Activated naive CD8-positive, alpha-beta T cell treated with anti-CD3 and anti-CD28 coated beads, Interleukin-2, amount 10 ng/mL, durations not matched to agents 7 days and 5 days (primary cell): ENCODE results near the gene MAP3K3. TPM values are rescaled to one million over a fixed set of nuclear protein-coding genes. Genes with fewer than 3 reads are reported as not detected.

Source experiments
- ATAC-seq: fragments of 150-1000 bp; cut with Tn5 transposase; one replicate; pipeline ENCODE4 v1.10.0; 2021; ENCODE audit warnings: low read depth, moderate library complexity
- POLR2A ChIA-PET: fragments of 350-600 bp; sonication (Branson Sonifier 250); formaldehyde crosslinking; loops from one replicate; lab custom pipeline; 2021; ENCODE audit warnings: antibody characterized with exemption; lab: Charles Lee
- DNase-seq: peaks from one replicate; pipeline ENCODE4 v3.0.0; 2021
- H3K27ac Mint-ChIP-seq: one replicate; pipeline ENCODE4 v1.8.0; 2022; ENCODE audit warnings: mild to moderate bottlenecking, mixed read lengths
- H3K27me3 Mint-ChIP-seq: one replicate; pipeline ENCODE4 v1.8.0; 2022; ENCODE audit warnings: mild to moderate bottlenecking, moderate library complexity, mixed read lengths
- H3K36me3 Mint-ChIP-seq: one replicate; pipeline ENCODE4 v1.8.0; 2021; ENCODE audit warnings: mild to moderate bottlenecking, mixed read lengths
- H3K4me1 Mint-ChIP-seq: one replicate; pipeline ENCODE4 v1.8.0; 2021; ENCODE audit warnings: mixed read lengths
- H3K4me3 Mint-ChIP-seq: one replicate; pipeline ENCODE4 v1.8.0; 2022; ENCODE audit warnings: mild to moderate bottlenecking, moderate library complexity, mixed read lengths
- H3K9me3 Mint-ChIP-seq: one replicate; pipeline ENCODE4 v1.8.0; 2021; ENCODE audit warnings: mixed read lengths
- total RNA-seq, 2 experiments: library from RNA; stranded (reverse); gene quantifications; one replicate each; pipeline ENCODE4 v1.2.3, GENCODE V29; 2021

The MAP3K3 gene
- total RNA-seq, 2 experiments from 2014 or later: 49.0 to 51.2 TPM

DNA sequence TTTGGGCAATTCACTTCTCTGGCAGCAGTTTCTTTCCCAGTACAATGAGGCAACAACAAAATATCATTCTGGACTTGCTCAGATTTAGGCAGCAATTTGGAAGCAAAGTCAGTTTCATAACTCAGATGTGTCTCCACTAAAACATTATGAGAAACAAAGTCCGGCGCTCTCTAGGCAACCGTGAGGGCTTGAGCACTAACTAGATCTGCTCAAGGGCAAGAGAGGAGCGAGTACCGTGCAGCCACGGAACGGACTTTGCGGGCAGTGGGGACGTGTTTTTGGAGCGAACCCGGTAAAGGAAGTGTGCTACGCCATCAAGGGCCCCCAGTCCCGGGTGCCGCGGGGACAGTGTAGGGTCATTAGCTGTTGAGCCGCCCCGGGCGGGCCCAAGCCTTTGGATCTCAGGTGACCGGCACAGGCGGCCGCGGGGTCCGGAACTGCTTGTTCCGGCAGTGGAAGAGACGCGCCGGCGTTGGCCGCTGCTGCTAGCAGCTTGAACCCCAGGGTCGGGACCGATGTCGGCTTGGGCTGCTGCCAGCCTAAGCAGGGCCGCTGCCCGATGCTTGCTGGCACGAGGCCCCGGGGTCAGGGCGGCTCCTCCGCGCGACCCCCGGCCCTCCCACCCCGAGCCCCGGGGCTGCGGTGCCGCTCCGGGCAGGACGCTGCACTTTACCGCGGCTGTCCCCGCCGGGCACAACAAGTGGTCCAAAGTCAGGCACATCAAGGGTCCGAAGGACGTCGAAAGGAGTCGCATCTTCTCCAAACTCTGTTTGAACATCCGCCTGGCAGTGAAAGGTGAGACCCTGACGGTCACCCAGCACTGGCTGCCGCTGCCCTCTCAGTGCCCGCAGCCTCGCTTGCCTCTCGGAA, 21.4 kb upstream of the MAP3K3 start, which contains the start of gene TACO1:
Gene TACO1, plus strand, starts transcription at position 327 of the 870 bp plus-strand sequence. Its CDS starts 189 bp downstream, at position 516.
- peaks cover 26% of the 10 kb centered on the region for H3K4me1 Mint-ChIP-seq
- peak; percentile 86 for DNase-seq
- no peaks in the 10 kb centered on the region for H3K9me3 Mint-ChIP-seq
- no peaks in the 10 kb centered on the region for H3K27me3 Mint-ChIP-seq
- H3K4me3 Mint-ChIP-seq: peak within 1 kb of the TSS; percentile 98
- H3K27ac Mint-ChIP-seq: peak within 1 kb of the TSS; percentile 96
- ATAC-seq: peak; percentile 89
- H3K36me3 Mint-ChIP-seq: peaks cover 4% of the 10 kb centered on the region
- POLR2A ChIA-PET: interaction anchor here (0.5 to 2.2 kb wide), 8 partner anchors 10 to 1162 kb away, joined by 3 to 15 read pairs (median 4); partner anchors contain the start of gene DCAF7

DNA sequence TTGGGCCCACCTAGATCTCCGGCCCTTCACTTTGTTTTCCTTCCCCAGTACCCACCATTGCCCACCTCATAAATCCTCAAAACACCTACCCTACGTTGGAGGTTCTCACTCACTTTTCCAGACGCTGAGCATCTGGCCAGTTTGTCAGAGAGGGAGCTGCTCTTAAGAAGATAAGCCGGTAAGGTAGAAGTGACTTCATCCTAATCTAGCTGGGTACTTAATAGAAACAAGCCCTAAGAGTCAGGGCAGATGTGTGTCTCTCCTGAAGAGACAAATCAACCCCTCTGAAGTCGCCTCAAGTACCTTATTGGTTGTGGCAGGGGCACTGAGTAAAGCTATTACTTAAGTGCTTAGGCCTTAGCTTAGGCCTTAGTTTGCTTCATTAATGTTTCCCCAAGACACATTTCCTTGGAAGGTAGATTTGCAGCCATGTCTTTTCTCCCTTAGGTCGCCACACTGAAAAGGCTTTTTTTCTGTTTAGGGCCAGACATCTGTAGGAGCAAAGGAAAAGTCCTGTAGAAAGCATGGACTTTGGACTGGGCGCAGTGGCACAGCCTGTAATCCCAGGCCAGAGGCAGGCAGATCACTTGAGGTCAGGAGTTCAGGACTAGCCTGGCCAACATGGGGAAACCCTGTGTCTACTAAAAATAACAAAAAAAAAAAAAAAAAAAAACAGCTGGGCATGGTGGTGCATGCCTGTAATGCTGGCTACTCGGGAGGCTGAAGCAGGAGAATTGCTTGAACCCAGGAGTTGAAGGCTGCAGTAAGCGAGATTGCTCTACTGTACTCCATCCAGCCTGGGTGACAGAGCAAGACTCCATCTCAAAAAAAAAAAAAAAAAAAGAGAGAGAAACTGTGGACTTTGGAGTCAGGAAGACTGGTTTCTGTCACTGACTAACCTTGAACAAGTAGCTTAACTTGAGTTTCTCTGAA, 20.5 kb upstream of the MAP3K3 start:
- Mint-ChIP-seq H3K4me1 (peaks cover 26% of the 10 kb centered on the region), H3K27ac (peak overlapping the region; percentile 96)
- peak; percentile 2 for ATAC-seq

GRCh38 chr17:63609816-63610573, 12.2 kb upstream of the MAP3K3 start:
- Mint-ChIP-seq H3K27ac (peak overlapping the region; percentile 64), H3K4me3 (no peak overlapping the region), H3K27me3 (no peaks in the 10 kb centered on the region), H3K36me3 (peaks cover 3% of the 10 kb centered on the region), H3K9me3 (no peaks in the 10 kb centered on the region), H3K4me1 (peaks cover 21% of the 10 kb centered on the region)
- DNase-seq (no peak), ATAC-seq (no peak)
- POLR2A ChIA-PET: interaction anchor here (1.1 kb wide), 1 partner anchor 93 kb away, joined by 3 read pairs; no protein-coding TSS in a partner anchor

More for the DNA sequence above, 20.5 kb upstream of the MAP3K3 start:
- peaks cover 4% of the 10 kb centered on the region for H3K36me3 Mint-ChIP-seq
- H3K27me3 Mint-ChIP-seq: no peaks in the 10 kb centered on the region
- DNase-seq: no peak
- no peaks in the 10 kb centered on the region for H3K9me3 Mint-ChIP-seq
- POLR2A ChIA-PET: interaction anchor here (0.6 to 2.2 kb wide), 12 partner anchors 10 to 242 kb away, joined by 3 to 15 read pairs (median 4); partner anchors contain the start of genes DCAF7 and MAP3K3
- peak overlapping the region; percentile 98 for H3K4me3 Mint-ChIP-seq

GRCh38 chr17:63610854-63611253, 11.4 kb upstream of the MAP3K3 start:
- H3K4me3 Mint-ChIP-seq: peak overlapping the region; percentile 38
- H3K4me1 Mint-ChIP-seq: peaks cover 21% of the 10 kb centered on the region
- no peaks in the 10 kb centered on the region for H3K9me3 Mint-ChIP-seq
- H3K27ac Mint-ChIP-seq: peak overlapping the region; percentile 79
- ATAC-seq: no peak
- DNase-seq: no peak
- POLR2A ChIA-PET: interaction anchor here (1.1 to 2.0 kb wide), 5 partner anchors 60 to 185 kb away, joined by 3 to 7 read pairs (median 6); no protein-coding TSS in a partner anchor
- H3K27me3 Mint-ChIP-seq: no peaks in the 10 kb centered on the region
- peaks cover 2% of the 10 kb centered on the region for H3K36me3 Mint-ChIP-seq

DNA sequence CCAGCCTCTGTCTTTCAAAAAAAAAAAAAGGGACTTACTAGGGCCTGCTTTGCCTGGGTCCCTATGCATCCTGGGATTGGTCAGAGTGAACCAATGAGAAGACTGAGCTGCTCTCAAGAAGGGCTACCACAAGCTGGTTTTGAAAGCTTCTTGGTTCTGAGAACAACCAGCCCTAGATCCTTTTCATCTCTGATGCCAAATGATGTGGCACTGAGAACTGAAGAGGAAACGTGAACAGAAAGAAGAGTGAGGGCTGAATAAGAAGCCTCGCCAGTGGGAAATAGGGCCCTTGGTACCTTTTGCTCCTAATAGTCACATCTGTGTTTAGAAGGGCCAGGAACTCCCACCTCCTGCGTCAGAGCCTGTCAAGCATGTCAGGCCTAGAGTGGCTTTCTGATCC, 10.9 kb upstream of the MAP3K3 start:
- Mint-ChIP-seq H3K27ac (peak overlapping the region; percentile 79), H3K4me1 (peaks cover 21% of the 10 kb centered on the region), H3K27me3 (no peaks in the 10 kb centered on the region), H3K36me3 (peaks cover 2% of the 10 kb centered on the region), H3K9me3 (no peaks in the 10 kb centered on the region), H3K4me3 (peak overlapping the region; percentile 38)
- DNase-seq (no peak), ATAC-seq (peak; percentile 78)
- POLR2A ChIA-PET: interaction anchor here (0.7 to 2.0 kb wide), 10 partner anchors 10 to 229 kb away, joined by 3 to 7 read pairs (median 5); partner anchors contain the start of genes MAP3K3 and TACO1

DNA sequence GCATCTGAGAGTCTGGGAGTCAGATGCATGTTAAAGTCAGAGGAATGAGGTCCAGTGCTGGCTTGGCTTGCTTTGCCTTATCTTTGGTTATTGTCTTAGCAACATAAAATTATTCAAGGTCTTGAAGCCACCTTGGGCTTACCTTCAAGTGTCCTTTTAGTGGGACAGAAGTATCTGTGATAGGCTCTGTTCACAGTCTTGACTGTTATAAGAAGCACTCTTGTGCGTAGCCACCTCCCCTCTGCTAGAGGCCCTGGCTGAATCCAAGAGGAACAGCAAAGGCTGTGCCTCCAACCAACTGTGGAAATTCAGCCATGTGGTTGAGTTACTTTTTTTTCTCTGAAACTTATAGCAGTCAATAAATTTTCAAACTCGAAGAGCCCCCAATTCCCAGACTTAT, 8.6 kb upstream of the MAP3K3 start:
- DNase-seq: no peak
- peaks cover 8% of the 10 kb centered on the region for H3K27me3 Mint-ChIP-seq
- peaks cover under 1% of the 10 kb centered on the region for H3K36me3 Mint-ChIP-seq
- H3K27ac Mint-ChIP-seq: no peak overlapping the region
- peaks cover 21% of the 10 kb centered on the region for H3K4me1 Mint-ChIP-seq
- no peaks in the 10 kb centered on the region for H3K9me3 Mint-ChIP-seq
- POLR2A ChIA-PET: no interaction called here
- no peak for ATAC-seq
- no peak overlapping the region for H3K4me3 Mint-ChIP-seq

DNA sequence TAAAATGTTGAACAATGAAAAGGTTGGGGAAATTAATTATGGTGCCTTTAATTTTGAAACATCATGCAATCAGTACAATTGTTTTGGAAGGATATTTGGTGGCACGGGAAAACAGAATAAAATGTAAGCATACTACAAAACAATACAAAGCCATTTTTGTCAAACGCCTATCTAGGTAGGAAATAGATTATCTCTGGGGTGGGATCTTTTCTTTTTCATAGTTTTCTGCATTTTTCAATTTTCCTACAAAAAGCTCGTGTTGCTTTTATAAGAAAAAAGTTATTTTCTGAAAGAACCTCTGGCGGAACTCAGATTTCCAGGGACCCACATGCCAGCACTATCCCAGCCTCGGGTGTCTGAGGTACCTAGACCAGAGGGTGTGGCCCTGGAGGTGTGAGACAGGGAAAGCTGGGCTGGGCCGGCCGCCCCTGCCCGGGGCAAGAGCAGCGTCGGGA, 961 bp upstream of the MAP3K3 start:
- peak overlapping the region; percentile 48 for H3K27ac Mint-ChIP-seq
- peaks cover 8% of the 10 kb centered on the region for H3K27me3 Mint-ChIP-seq
- no peaks in the 10 kb centered on the region for H3K9me3 Mint-ChIP-seq
- ATAC-seq: no peak
- H3K36me3 Mint-ChIP-seq: no peaks in the 10 kb centered on the region
- peak overlapping the region; percentile 94 for H3K4me3 Mint-ChIP-seq
- H3K4me1 Mint-ChIP-seq: peaks cover 23% of the 10 kb centered on the region
- no peak for DNase-seq
- POLR2A ChIA-PET: interaction anchor here (1.0 to 2.6 kb wide), 10 partner anchors 9 to 525 kb away, joined by 3 to 20 read pairs (median 8); partner anchors contain the start of genes CCDC47, CYB561, DCAF7 and DDX42

DNA sequence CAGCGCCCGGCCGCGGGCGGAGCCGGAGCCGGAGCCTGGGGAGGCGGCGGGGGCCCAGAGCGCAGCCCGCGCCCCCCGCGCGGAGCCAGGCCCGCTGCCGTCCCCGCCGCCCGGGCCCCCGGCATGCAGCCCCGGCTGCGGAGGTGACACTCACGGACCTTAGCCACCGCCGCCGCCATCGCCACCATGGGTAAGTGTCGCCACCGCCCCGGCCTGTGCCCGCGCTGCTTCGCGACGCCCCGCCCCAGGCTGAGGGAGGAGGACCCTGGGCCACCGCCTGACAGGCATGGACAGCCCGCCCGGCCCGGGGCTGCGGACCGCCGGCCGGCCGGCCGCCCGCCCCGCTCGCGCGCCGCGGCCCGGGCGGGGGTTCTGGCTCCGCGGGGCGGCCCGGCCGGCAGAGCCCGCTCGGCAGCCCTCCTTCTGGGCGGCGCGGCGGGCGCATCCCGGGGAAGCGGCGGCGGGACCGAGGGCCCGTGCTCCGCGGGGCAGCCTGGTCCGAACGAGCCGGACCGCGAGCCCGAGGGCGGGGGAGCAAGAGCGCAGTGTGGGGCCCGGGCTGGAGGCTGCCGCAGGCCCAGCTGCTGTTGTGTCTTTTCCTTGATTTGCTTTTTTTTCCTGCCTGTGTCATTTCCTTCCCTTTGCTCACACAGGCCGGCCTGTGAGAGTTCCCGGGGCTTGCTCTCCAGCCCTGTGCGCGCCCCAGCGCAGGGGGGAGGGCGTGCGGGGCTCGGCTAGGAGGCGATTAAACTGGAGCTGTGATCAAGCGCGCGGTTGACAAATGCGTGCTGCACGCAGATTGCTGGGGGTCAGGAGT, 565 bp downstream of the MAP3K3 start:
- Mint-ChIP-seq H3K27ac (peak overlapping the region; percentile 97), H3K9me3 (no peaks in the 10 kb centered on the region), H3K4me3 (peak overlapping the region; percentile 99), H3K36me3 (no peaks in the 10 kb centered on the region), H3K27me3 (peaks cover 5% of the 10 kb centered on the region), H3K4me1 (peaks cover 31% of the 10 kb centered on the region)
- DNase-seq: peak; percentile 61
- peak; percentile 13 for ATAC-seq
- POLR2A ChIA-PET: interaction anchor here (0.6 to 2.6 kb wide), 18 partner anchors 11 to 523 kb away, joined by 3 to 20 read pairs (median 6); partner anchors contain the start of genes CCDC47, CYB561, DCAF7 and DDX42

DNA sequence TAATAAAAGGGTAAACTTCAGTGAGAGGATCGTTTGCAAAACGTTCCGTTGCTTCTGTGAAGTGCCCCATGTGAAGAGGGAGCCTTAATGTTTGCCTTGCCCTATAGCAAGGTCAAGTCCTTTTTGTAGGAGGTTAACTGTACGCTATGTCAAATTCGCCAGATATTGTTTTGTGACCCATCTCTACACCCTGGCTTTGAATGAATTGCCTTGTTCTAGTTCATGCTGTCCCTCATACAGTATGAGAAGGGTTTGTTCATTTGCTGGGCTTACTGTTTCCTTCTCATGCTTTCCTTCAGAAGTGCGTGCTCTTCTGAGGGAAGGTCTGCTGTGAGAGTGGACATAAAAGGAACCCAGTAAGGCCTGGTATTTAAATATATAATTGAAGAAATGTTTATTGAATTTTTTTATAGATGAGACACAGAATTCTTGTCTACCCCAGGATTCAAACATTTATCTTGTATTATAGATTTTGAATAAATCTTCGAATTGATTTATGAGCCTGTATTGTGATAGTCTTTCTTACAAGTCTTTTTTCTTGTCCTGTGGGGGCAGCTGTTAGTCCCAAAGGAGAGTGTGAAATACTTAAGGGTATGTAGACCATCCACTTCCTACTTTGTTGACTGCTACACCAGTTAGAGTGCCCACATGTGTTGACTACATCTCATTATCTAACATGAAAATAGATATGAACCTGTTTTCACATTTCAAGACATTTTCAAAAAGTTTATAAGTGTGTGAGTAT, 1.7 kb downstream of the MAP3K3 start:
- ATAC-seq (no peak), DNase-seq (no peak)
- H3K36me3 Mint-ChIP-seq: no peaks in the 10 kb centered on the region
- no peaks in the 10 kb centered on the region for H3K9me3 Mint-ChIP-seq
- H3K27me3 Mint-ChIP-seq: no peaks in the 10 kb centered on the region
- POLR2A ChIA-PET: interaction anchor here (0.6 to 2.6 kb wide), 9 partner anchors 70 to 92 kb away, joined by 3 to 18 read pairs (median 5); partner anchors contain the start of gene DCAF7
- H3K4me1 Mint-ChIP-seq: peaks cover 31% of the 10 kb centered on the region
- H3K27ac Mint-ChIP-seq: no peak overlapping the region
- peak overlapping the region; percentile 99 for H3K4me3 Mint-ChIP-seq

- DNase-seq: no peak
- Mint-ChIP-seq H3K4me3 (peak overlapping the region; percentile 28), H3K9me3 (no peaks in the 10 kb centered on the region), H3K4me1 (peaks cover 31% of the 10 kb centered on the region), H3K36me3 (no peaks in the 10 kb centered on the region), H3K27ac (no peak overlapping the region), H3K27me3 (no peaks in the 10 kb centered on the region)
- POLR2A ChIA-PET: interaction anchor here (1.2 to 1.3 kb wide), 2 partner anchors 72 to 74 kb away, joined by 3 to 5 read pairs; no protein-coding TSS in a partner anchor
- no peak for ATAC-seq
These were observed 2.3 kb downstream of the MAP3K3 start for GRCh38 chr17:63624531-63624880.
